ENCODE measurements around the gene HNRNPF. TPM values are rescaled to one million over a fixed set of nuclear protein-coding genes. Genes with fewer than 3 reads are reported as not detected.
A peak's percentile ranks its signal among the peaks of the same experiment; 100 is the strongest.

HNRNPF gene
- total RNA-seq, 1 experiment from 2014 or later, result 333 TPM

DNA sequence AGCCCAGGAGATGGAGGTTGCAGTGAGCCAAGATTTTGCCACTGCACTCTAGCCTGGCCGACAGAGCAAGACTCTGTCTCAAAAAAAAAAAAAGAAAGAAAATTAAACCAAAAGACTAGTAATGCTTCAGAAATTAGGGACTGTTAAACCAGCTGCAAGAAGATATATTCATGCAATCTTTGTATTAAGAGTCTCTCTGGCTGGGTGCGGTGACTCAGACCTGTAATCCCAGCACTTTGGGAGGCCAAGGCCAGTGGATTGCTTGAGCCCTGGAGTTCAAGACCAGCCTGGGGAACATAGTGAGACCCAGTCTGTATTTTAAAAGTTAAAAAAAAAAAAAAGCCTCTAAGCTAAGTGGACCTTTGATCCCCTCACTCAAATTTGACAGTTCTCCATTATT lies 2.5 kb upstream of the HNRNPF start:
- POLR2A ChIA-PET, result no interaction called here
- H3K36me3 ChIP-seq (ENCODE audit: control insufficient read depth in 1 of 2, insufficient read depth in 2 of 2, low read length in 2 of 2), result no peaks in the 10 kb centered on the region; a peak in 1 of 4 replicates
- no peak for TF ChIP-seq YY1 (IDR thresholded peaks at IDR 0.05; ENCODE audit: extremely low read depth, insufficient replicate concordance, low read depth, low read length)
- no peak for TF ChIP-seq ELF1 (IDR thresholded peaks at IDR 0.05; ENCODE audit: borderline replicate concordance, low read depth)
- TF ChIP-seq, protein P1, sequence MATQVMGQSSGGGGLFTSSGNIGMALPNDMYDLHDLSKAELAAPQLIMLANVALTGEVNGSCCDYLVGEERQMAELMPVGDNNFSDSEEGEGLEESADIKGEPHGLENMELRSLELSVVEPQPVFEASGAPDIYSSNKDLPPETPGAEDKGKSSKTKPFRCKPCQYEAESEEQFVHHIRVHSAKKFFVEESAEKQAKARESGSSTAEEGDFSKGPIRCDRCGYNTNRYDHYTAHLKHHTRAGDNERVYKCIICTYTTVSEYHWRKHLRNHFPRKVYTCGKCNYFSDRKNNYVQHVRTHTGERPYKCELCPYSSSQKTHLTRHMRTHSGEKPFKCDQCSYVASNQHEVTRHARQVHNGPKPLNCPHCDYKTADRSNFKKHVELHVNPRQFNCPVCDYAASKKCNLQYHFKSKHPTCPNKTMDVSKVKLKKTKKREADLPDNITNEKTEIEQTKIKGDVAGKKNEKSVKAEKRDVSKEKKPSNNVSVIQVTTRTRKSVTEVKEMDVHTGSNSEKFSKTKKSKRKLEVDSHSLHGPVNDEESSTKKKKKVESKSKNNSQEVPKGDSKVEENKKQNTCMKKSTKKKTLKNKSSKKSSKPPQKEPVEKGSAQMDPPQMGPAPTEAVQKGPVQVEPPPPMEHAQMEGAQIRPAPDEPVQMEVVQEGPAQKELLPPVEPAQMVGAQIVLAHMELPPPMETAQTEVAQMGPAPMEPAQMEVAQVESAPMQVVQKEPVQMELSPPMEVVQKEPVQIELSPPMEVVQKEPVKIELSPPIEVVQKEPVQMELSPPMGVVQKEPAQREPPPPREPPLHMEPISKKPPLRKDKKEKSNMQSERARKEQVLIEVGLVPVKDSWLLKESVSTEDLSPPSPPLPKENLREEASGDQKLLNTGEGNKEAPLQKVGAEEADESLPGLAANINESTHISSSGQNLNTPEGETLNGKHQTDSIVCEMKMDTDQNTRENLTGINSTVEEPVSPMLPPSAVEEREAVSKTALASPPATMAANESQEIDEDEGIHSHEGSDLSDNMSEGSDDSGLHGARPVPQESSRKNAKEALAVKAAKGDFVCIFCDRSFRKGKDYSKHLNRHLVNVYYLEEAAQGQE (IDR thresholded peaks at IDR 0.05; ENCODE audit: low read depth), result no peak
- no peak for TF ChIP-seq EGR1 (IDR thresholded peaks at IDR 0.05; ENCODE audit: low read depth)
- no peak for TF ChIP-seq FOSL1 (IDR thresholded peaks at IDR 0.05; ENCODE audit: low read depth)
- TF ChIP-seq SIN3A (IDR thresholded peaks at IDR 0.05; ENCODE audit: low read depth), result no peak
- TF ChIP-seq ZFX (IDR thresholded peaks at IDR 0.05), result no peak

More for the DNA sequence above, 2.5 kb upstream of the HNRNPF start:
- H3K4me1 ChIP-seq (ENCODE audit: control insufficient read depth in 1 of 2, insufficient read depth in 2 of 2, low read length in 2 of 2), result peaks cover 16 to 27% of the 10 kb centered on the region in 2 experiments
- no peak overlapping the region for H3K4me3 ChIP-seq (replicated peaks in 1 of 2; ENCODE audit: low read depth in 1 of 2, low read length in 2 of 2)
- H3K27me3 ChIP-seq (ENCODE audit: insufficient read depth, low read length), result no peaks in the 10 kb centered on the region
- intact Hi-C loops (cut with micrococcal nuclease), result no loop called here
- ATAC-seq, result no peak
- H3K79me2 ChIP-seq (ENCODE audit: insufficient read depth, low read length), result peaks cover 31% of the 10 kb centered on the region
- peak overlapping the region; percentile 93; the same call in 1 of the 2 replicates for H3K4me2 ChIP-seq (ENCODE audit: low read length)
- no peak for DNase-seq (ENCODE audit: low read depth, low spot score)
- H3K27ac ChIP-seq (ENCODE audit: low read depth, low read length), result peak overlapping the region; percentile 34; the same call in 1 of the 2 replicates
- no peak overlapping the region for H3K9ac ChIP-seq (ENCODE audit: low read length)
- CTCF ChIA-PET, result no interaction called here
- RAD21 ChIA-PET (ENCODE audit: low non-redundant PET in 1 of 2, low total read pairs in 2 of 2, uncharacterized antibody in 2 of 2, unreplicated experiment in 2 of 2), result interaction anchor here in 1 of 2 experiments (0.6 kb wide), 1 partner anchor 14 kb away, joined by 3 read pairs; no protein-coding TSS in a partner anchor
- no peaks in the 10 kb centered on the region for H3K9me2 ChIP-seq (ENCODE audit: insufficient read depth)
- no peak overlapping the region for H2AFZ ChIP-seq (ENCODE audit: low read depth, low read length, poor library complexity, severe bottlenecking)
- no peaks in the 10 kb centered on the region for H4K20me1 ChIP-seq (ENCODE audit: insufficient read depth)
- BruUV-seq (replicated peaks), result no TSS peak
- no peaks in the 10 kb centered on the region for H3K9me3 ChIP-seq (ENCODE audit: control insufficient read depth in 1 of 2, insufficient read depth in 1 of 2, low read depth in 1 of 2, low read length in 2 of 2)
